ENCODE data around the gene NPR1.

The NPR1 gene

DNA sequence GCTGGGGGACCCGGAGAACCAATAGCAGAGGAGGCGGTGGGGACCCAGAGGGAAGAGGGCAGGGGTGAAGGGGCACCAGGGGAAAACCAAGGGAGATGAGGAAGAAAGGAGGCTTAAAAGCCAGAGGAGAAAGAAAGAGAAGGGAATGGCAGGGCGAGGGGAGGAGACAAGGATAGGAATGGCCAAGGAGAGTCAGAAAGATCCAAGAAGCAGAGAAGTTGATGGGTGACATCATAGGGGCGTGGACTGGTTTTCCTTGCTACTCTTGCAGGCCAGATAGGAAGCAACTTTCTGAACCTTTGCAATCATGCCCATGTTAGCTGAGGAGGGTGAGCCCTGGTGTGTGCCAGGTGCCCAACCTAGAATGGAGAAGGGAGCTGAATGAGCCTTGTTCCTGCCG, 5.4 kb downstream of the NPR1 start:
- TF ChIP-seq ZNF341 (tag by site-specific recombination; IDR thresholded peaks at IDR 0.05; ENCODE audit: low read depth) (peak; percentile 89), ZNF785 (tag by site-specific recombination; IDR thresholded peaks at IDR 0.05) (no peak), KLF1 (tag by site-specific recombination; IDR thresholded peaks at IDR 0.05) (peak; percentile 65), PRDM1 (tag by site-specific recombination; IDR thresholded peaks at IDR 0.05) (peak; percentile 93), KLF17 (tag by site-specific recombination; IDR thresholded peaks at IDR 0.05) (peak; percentile 44; the same call in 1 of the 2 replicates), ZSCAN23 (tag by site-specific recombination; IDR thresholded peaks at IDR 0.05) (no peak), ZBTB17 (tag by site-specific recombination; IDR thresholded peaks at IDR 0.05) (peak; percentile 92), ZNF629 (tag by site-specific recombination; IDR thresholded peaks at IDR 0.05) (peak; percentile 64), ZNF626 (tag by site-specific recombination; IDR thresholded peaks at IDR 0.05) (no peak), ZBTB21 (tag by site-specific recombination; IDR thresholded peaks at IDR 0.05) (0 out of 2 replicates have a peak, but pooled peaks have one; percentile 26), ZNF707 (tag by site-specific recombination; IDR thresholded peaks at IDR 0.05) (no peak)
- TF ChIP-seq, protein P1, sequence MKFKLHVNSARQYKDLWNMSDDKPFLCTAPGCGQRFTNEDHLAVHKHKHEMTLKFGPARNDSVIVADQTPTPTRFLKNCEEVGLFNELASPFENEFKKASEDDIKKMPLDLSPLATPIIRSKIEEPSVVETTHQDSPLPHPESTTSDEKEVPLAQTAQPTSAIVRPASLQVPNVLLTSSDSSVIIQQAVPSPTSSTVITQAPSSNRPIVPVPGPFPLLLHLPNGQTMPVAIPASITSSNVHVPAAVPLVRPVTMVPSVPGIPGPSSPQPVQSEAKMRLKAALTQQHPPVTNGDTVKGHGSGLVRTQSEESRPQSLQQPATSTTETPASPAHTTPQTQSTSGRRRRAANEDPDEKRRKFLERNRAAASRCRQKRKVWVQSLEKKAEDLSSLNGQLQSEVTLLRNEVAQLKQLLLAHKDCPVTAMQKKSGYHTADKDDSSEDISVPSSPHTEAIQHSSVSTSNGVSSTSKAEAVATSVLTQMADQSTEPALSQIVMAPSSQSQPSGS (tag by site-specific recombination; IDR thresholded peaks at IDR 0.05; ENCODE audit: low read depth) = peak; percentile 85
- H3K9me3 ChIP-seq (ENCODE audit: control insufficient read depth, insufficient read depth, low read depth, low read length) = no peaks in the 10 kb centered on the region
- no peaks in the 10 kb centered on the region; the same call in 1 of the 2 replicates for H3K4me1 ChIP-seq (ENCODE audit: control insufficient read depth, insufficient read depth, low read length)
- H3K36me3 ChIP-seq (ENCODE audit: control insufficient read depth in 2 of 2, insufficient read depth in 1 of 2, low read length in 2 of 2) = no peaks in the 10 kb centered on the region
- H3K4me3 ChIP-seq (ENCODE audit: low read depth, low read length) = no peak overlapping the region
- POLR2A ChIA-PET = interaction anchor here (0.7 to 1.0 kb wide), 2 partner anchors 13 to 52 kb away, joined by 3 read pairs; partner anchors contain the start of gene ILF2
- no peak overlapping the region for H3K27ac ChIP-seq (ENCODE audit: extremely low read depth, low read depth, low read length)
- CTCF ChIA-PET = interaction anchor here (0.6 to 0.7 kb wide), 2 partner anchors 12 to 260 kb away, joined by 3 read pairs; no protein-coding TSS in a partner anchor

DNA sequence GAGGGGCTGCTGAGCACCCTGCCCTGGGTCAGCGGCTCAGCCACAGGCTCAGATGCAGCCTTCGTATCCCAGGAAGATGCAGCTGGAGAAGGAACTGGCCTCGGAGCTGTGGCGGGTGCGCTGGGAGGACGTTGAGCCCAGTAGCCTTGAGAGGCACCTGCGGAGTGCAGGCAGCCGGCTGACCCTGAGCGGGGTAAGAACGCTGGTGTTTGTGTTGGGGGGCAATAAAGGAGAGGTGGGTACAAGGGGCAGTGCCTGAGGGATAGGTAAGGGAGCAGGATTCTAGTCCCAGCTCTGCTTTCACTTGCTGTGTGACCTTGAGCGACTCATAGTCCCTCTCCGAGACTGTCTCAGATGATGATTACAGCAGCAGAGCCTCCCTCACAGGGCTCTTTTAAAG, 6.4 kb downstream of the NPR1 start:
- Histone ChIP-seq H3K4me3 (ENCODE audit: low read depth, low read length) (no peak overlapping the region), H3K27ac (ENCODE audit: extremely low read depth, low read depth, low read length) (no peak overlapping the region), H3K36me3 (ENCODE audit: control insufficient read depth in 2 of 2, insufficient read depth in 1 of 2, low read length in 2 of 2) (no peaks in the 10 kb centered on the region), H3K9me3 (ENCODE audit: control insufficient read depth, insufficient read depth, low read depth, low read length) (no peaks in the 10 kb centered on the region), H3K4me1 (ENCODE audit: control insufficient read depth, insufficient read depth, low read length) (no peaks in the 10 kb centered on the region)
- POLR2A ChIA-PET = interaction anchor here (0.7 kb wide), 1 partner anchor 339 kb away, joined by 14 read pairs; no protein-coding TSS in a partner anchor
- 0 out of 2 replicates have a peak, but pooled peaks have one; percentile 16 for TF ChIP-seq SCRT2 (tag by site-specific recombination; IDR thresholded peaks at IDR 0.05)
- no peak for TF ChIP-seq MZF1 (tag by site-specific recombination; IDR thresholded peaks at IDR 0.05; ENCODE audit: borderline replicate concordance)
- CTCF ChIA-PET = interaction anchor here (0.6 to 1.3 kb wide), 2 partner anchors 9 to 64 kb away, joined by 4 to 6 read pairs; no protein-coding TSS in a partner anchor

GRCh38 chr1:153685544-153686340, 7.3 kb downstream of the NPR1 start:
- Histone ChIP-seq H3K4me1 (ENCODE audit: control insufficient read depth, insufficient read depth, low read length) (no peaks in the 10 kb centered on the region), H3K27ac (ENCODE audit: extremely low read depth, low read depth, low read length) (no peak overlapping the region), H3K4me3 (ENCODE audit: low read depth, low read length) (no peak overlapping the region), H3K9me3 (ENCODE audit: control insufficient read depth, insufficient read depth, low read depth, low read length) (no peaks in the 10 kb centered on the region), H3K36me3 (ENCODE audit: control insufficient read depth in 2 of 2, insufficient read depth in 1 of 2, low read length in 2 of 2) (no peaks in the 10 kb centered on the region)
- CTCF ChIA-PET = interaction anchor here (0.5 to 1.3 kb wide), 3 partner anchors 9 to 794 kb away, joined by 3 to 4 read pairs (median 4); no protein-coding TSS in a partner anchor
- POLR2A ChIA-PET = no interaction called here
- TF ChIP-seq TRIM28 (IDR thresholded peaks at IDR 0.05; ENCODE audit: borderline replicate concordance, low read length) (no peak), KLF16 (tag by site-specific recombination; IDR thresholded peaks at IDR 0.05) (no peak), ZBTB8A (tag by site-specific recombination; IDR thresholded peaks at IDR 0.05) (no peak), ZFP69B (tag by site-specific recombination; IDR thresholded peaks at IDR 0.05) (peak; percentile 72), ZNF335 (tag by site-specific recombination; conservative IDR thresholded peaks at IDR 0.05) (no peak), ZNF184 (tag by site-specific recombination; IDR thresholded peaks at IDR 0.05) (no peak), CTCF (tag by site-specific recombination; IDR thresholded peaks at IDR 0.05) (no peak), ZNF585B (tag by site-specific recombination; IDR thresholded peaks at IDR 0.05) (no peak)
- TF ChIP-seq, protein P2, sequence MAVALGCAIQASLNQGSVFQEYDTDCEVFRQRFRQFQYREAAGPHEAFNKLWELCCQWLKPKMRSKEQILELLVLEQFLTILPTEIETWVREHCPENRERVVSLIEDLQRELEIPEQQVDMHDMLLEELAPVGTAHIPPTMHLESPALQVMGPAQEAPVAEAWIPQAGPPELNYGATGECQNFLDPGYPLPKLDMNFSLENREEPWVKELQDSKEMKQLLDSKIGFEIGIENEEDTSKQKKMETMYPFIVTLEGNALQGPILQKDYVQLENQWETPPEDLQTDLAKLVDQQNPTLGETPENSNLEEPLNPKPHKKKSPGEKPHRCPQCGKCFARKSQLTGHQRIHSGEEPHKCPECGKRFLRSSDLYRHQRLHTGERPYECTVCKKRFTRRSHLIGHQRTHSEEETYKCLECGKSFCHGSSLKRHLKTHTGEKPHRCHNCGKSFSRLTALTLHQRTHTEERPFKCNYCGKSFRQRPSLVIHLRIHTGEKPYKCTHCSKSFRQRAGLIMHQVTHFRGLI (tag by site-specific recombination; IDR thresholded peaks at IDR 0.05) = no peak
- TF ChIP-seq, protein P3, sequence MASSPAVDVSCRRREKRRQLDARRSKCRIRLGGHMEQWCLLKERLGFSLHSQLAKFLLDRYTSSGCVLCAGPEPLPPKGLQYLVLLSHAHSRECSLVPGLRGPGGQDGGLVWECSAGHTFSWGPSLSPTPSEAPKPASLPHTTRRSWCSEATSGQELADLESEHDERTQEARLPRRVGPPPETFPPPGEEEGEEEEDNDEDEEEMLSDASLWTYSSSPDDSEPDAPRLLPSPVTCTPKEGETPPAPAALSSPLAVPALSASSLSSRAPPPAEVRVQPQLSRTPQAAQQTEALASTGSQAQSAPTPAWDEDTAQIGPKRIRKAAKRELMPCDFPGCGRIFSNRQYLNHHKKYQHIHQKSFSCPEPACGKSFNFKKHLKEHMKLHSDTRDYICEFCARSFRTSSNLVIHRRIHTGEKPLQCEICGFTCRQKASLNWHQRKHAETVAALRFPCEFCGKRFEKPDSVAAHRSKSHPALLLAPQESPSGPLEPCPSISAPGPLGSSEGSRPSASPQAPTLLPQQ (tag by site-specific recombination; IDR thresholded peaks at IDR 0.05) = peak; percentile 80

Data from HEK293 (cell line).